PC-9 (cell line): ENCODE measurements around the gene CTU2. TPM values are rescaled to one million over a fixed set of nuclear protein-coding genes. Genes with fewer than 3 reads are reported as not detected.

Experiments
- BruUV-seq: library from RNA; stranded (reverse); fragments of 400-500 nt; replicated peaks from 2 replicates; lab custom pipeline; 2021; lab: Mats Ljungman, UMichigan
- CTCF ChIA-PET: fragments of 300-600 bp; sonication (Branson Sonifier 250); formaldehyde crosslinking; loops from one replicate; lab custom pipeline; 2022; ENCODE audit warnings: antibody characterized with exemption; lab: Charles Lee
- POLR2A ChIA-PET: fragments of 300-600 bp; sonication (Branson Sonifier 250); formaldehyde crosslinking; loops from one replicate; lab custom pipeline; 2022; ENCODE audit warnings: antibody characterized with exemption; ENCODE audit not compliant: unreplicated experiment; lab: Charles Lee
- DNase-seq, 2 experiments: peaks; one replicate each; pipeline versions ENCODE4 v3.0.0 to v3.0.0-alpha.2; 2015 to 2022; ENCODE audit warnings: mixed read lengths in 1 of 2
- H2AFZ ChIP-seq: fragments of 200-600 bp; sonication (generic); 2 replicates; pipeline ENCODE4 v1.8.1; 2017; ENCODE audit warnings: antibody characterized with exemption
- H3F3A ChIP-seq: fragments of 200-600 bp; sonication (generic); 2 replicates; pipeline ENCODE4 v1.8.1; 2017; ENCODE audit warnings: antibody characterized with exemption, mild to moderate bottlenecking, low read depth; ENCODE audit not compliant: insufficient read depth
- H3K27ac ChIP-seq: fragments of 200-600 bp; sonication (generic); 2 replicates; pipeline ENCODE4 v1.6.1; 2016; ENCODE audit warnings: mixed run types
- H3K27me3 ChIP-seq: fragments of 200-600 bp; sonication (generic); 2 replicates; pipeline ENCODE4 v1.6.1; 2016; ENCODE audit warnings: low read depth, mixed run types; ENCODE audit not compliant: insufficient read depth
- H3K36me3 ChIP-seq: fragments of 200-600 bp; sonication (generic); 2 replicates; pipeline ENCODE4 v1.6.1; 2016; ENCODE audit warnings: low read depth, mixed run types
- H3K4me1 ChIP-seq: fragments of 200-600 bp; sonication (generic); replicated peaks from 2 replicates; pipeline ENCODE4 v1.6.1; 2016; ENCODE audit warnings: mixed run types; ENCODE audit not compliant: insufficient read depth
- H3K4me2 ChIP-seq: fragments of 200-600 bp; sonication (generic); 2 replicates; pipeline ENCODE4 v1.6.1; 2017; ENCODE audit warnings: mixed run types
- H3K4me3 ChIP-seq: fragments of 200-600 bp; sonication (generic); 2 replicates; pipeline ENCODE4 v1.6.1; 2016; ENCODE audit warnings: mixed run types
- H3K79me2 ChIP-seq: fragments of 200-600 bp; sonication (generic); 2 replicates; pipeline ENCODE4 v1.6.1; 2017; ENCODE audit warnings: low read depth, mixed run types
- H3K9me2 ChIP-seq: fragments of 200-600 bp; sonication (generic); 2 replicates; pipeline ENCODE4 v1.8.1; 2017; ENCODE audit warnings: mild to moderate bottlenecking; ENCODE audit not compliant: insufficient read depth
- H3K9me3 ChIP-seq: fragments of 200-600 bp; sonication (generic); 2 replicates; pipeline ENCODE4 v1.8.1; 2016; ENCODE audit warnings: low read depth; ENCODE audit not compliant: insufficient read depth
- H4K20me1 ChIP-seq: fragments of 200-600 bp; sonication (generic); 2 replicates; pipeline ENCODE4 v1.8.1; 2017; ENCODE audit not compliant: insufficient read depth
- CTCF ChIP-seq: fragments of 200-600 bp; sonication (generic); conservative IDR thresholded peaks from 2 replicates; pipeline ENCODE4 v1.6.1; 2017; ENCODE audit warnings: mixed run types, antibody characterized with exemption, mild to moderate bottlenecking, moderate library complexity
- EZH2 ChIP-seq: fragments of 200-600 bp; sonication (generic); IDR thresholded peaks from 2 replicates; pipeline ENCODE4 v1.8.0; 2017; ENCODE audit warnings: antibody characterized with exemption, low read depth
- intact Hi-C: fragments of 100-400 bp; cut with micrococcal nuclease; formaldehyde crosslinking; loops from one replicate; pipeline ENCODE4 v1.10.0; 2022; ENCODE audit not compliant: unreplicated experiment
- total RNA-seq: library from RNA; stranded (reverse); gene quantifications from 2 replicates; pipeline ENCODE4 v1.2.3, GENCODE V29; 2021

Gene CTU2
- total RNA-seq, 1 experiment from 2014 or later = 20.0 TPM

- POLR2A ChIA-PET = no interaction called here
- Histone ChIP-seq H3K9me3 (no peaks in the 10 kb centered on the region), H3K36me3 (0 out of 2 replicates have a peak, but pooled peaks cover 3% of the 10 kb centered on the region), H3K9me2 (no peaks in the 10 kb centered on the region), H3K27me3 (no peaks in the 10 kb centered on the region), H3K4me1 (no peaks in the 10 kb centered on the region), H4K20me1 (peaks cover 12% of the 10 kb centered on the region; the same call in 1 of the 2 replicates), H3K27ac (no peak overlapping the region), H2AFZ (no peak overlapping the region), H3K4me3 (no peak overlapping the region), H3F3A (peaks cover 15% of the 10 kb centered on the region), H3K4me2 (no peak overlapping the region), H3K79me2 (no peaks in the 10 kb centered on the region)
- CTCF ChIA-PET = no interaction called here
- BruUV-seq = no TSS peak
- TF ChIP-seq CTCF (no peak), EZH2 (no peak)
- DNase-seq = no peak
- intact Hi-C loops = no loop called here
These were observed 28.0 kb downstream of the CTU2 start for GRCh38 chr16:88734361-88734728.

- H3K4me3 ChIP-seq = no peak overlapping the region
- no peaks in the 10 kb centered on the region for H3K9me2 ChIP-seq
- 0 out of 2 replicates have a peak, but pooled peaks cover 3% of the 10 kb centered on the region for H3K36me3 ChIP-seq
- no peak for DNase-seq
- H3K4me1 ChIP-seq = no peaks in the 10 kb centered on the region
- ChIA-PET CTCF (no interaction called here), POLR2A (interaction anchor here (0.7 kb wide), 1 partner anchor 76 kb away, joined by 5 read pairs; no protein-coding TSS in a partner anchor)
- intact Hi-C loops = loop anchor here (5.0 kb wide), 2 partner anchors 67 to 432 kb away; partner anchors contain the start of gene CDT1
- no peak overlapping the region for H3K27ac ChIP-seq
- no peaks in the 10 kb centered on the region for H3K27me3 ChIP-seq
- no peaks in the 10 kb centered on the region for H3K9me3 ChIP-seq
- BruUV-seq = no TSS peak
- H2AFZ ChIP-seq = no peak overlapping the region
- no peak overlapping the region for H3K4me2 ChIP-seq
- TF ChIP-seq EZH2 = no peak
- TF ChIP-seq CTCF = no peak
- peaks cover 15% of the 10 kb centered on the region for H3F3A ChIP-seq
- H4K20me1 ChIP-seq = peaks cover 12% of the 10 kb centered on the region; the same call in 1 of the 2 replicates
- no peaks in the 10 kb centered on the region for H3K79me2 ChIP-seq
These were observed 28.8 kb downstream of the CTU2 start for GRCh38 chr16:88735121-88735520.

GRCh38 chr16:88735616-88736015 is 29.3 kb downstream of the CTU2 start:
- H3K4me3 ChIP-seq = no peak overlapping the region
- H3K79me2 ChIP-seq = no peaks in the 10 kb centered on the region
- no peak overlapping the region for H2AFZ ChIP-seq
- DNase-seq = no peak
- POLR2A ChIA-PET = interaction anchor here (0.6 to 0.7 kb wide), 2 partner anchors 75 to 683 kb away, joined by 5 to 12 read pairs; no protein-coding TSS in a partner anchor
- H3F3A ChIP-seq = peaks cover 15% of the 10 kb centered on the region
- H3K4me2 ChIP-seq = no peak overlapping the region
- intact Hi-C loops = loop anchor here (5.0 kb wide), 2 partner anchors 67 to 432 kb away; partner anchors contain the start of gene CDT1
- no peaks in the 10 kb centered on the region for H3K4me1 ChIP-seq
- CTCF ChIA-PET = no interaction called here
- no peaks in the 10 kb centered on the region for H3K9me3 ChIP-seq
- TF ChIP-seq CTCF (no peak), EZH2 (no peak)
- 0 out of 2 replicates have a peak, but pooled peaks cover 3% of the 10 kb centered on the region for H3K36me3 ChIP-seq
- peaks cover 12% of the 10 kb centered on the region; the same call in 1 of the 2 replicates for H4K20me1 ChIP-seq
- BruUV-seq = no TSS peak
- H3K27ac ChIP-seq = no peak overlapping the region
- H3K9me2 ChIP-seq = no peaks in the 10 kb centered on the region
- H3K27me3 ChIP-seq = no peaks in the 10 kb centered on the region
